CD4-positive, alpha-beta T cell treated with Interleukin-21 for 1 hour (primary cell): ENCODE data around the gene TSPEAR.
A peak's percentile ranks its signal among the peaks of the same experiment; 100 is the strongest.

Experiments used
- DNase-seq: peaks from one replicate; pipeline ENCODE4 v3.0.0-alpha.2; 2020

TSPEAR gene

DNA sequence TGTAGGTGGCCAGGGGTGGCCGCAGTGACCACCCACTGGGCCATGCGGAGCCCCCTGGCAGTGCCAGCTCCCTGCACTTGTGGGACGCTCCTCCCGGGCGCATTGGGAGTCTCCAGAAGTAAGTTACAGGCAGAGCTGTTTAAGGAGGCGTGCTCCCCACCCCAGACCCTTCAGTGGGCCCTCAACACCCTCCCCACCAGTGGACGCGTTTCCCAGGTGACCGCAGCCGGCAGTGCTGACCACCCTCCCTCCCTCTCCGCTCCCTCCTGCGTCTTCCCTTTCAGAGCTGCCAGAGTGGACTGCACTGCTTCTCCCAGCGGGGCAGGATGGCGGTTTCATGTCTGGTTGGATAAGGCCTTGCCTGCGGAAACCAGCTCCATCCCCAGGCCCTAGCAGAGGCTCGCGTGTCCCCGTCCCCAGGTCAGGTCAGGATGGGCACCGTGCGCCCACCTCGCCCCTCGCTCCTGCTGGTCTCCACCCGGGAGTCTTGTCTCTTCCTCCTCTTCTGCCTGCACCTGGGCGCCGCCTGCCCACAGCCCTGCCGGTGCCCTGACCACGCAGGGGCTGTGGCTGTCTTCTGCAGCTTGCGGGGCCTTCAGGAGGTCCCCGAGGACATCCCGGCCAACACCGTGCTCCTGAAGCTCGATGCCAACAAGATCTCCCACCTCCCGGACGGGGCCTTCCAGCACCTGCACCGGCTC is 255.0 kb downstream of the TSPEAR start:
- no peak for DNase-seq

DNA sequence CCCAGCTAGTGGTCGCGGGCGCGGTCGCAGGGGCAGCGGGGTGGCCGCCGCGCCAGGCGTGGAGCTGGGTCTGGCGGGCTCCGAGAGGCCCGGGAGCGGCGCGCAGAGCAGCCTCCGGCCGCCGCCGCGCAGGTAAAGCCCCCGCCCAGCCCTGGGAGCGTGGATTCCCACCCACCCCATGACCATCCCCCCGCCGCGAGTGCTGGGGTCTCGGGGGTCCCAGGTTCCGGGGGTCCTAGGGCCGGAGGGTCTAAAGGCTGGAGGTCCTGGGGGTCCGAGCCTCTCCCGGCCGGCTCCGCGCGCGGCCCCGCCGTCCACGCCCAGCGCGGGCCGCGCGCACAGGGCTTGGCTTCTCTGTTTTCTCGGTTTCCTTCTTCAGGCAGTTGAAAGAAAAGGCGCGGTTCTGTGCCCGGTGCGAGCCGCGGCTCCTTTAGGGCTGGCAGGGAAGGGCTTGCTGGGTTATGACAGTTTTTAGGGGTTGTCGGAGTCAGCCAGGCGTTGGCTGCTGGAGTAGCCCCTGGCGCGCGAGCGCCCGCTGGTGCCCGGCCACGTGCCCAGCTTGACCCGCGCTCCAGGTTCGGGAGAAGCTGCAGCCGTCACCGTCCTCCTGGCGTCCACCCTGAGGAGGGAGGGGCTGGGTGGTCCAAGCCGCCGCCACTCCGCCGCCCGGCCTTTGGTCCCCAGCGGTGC is 255.7 kb downstream of the TSPEAR start:
- DNase-seq: peak; percentile 37

DNA sequence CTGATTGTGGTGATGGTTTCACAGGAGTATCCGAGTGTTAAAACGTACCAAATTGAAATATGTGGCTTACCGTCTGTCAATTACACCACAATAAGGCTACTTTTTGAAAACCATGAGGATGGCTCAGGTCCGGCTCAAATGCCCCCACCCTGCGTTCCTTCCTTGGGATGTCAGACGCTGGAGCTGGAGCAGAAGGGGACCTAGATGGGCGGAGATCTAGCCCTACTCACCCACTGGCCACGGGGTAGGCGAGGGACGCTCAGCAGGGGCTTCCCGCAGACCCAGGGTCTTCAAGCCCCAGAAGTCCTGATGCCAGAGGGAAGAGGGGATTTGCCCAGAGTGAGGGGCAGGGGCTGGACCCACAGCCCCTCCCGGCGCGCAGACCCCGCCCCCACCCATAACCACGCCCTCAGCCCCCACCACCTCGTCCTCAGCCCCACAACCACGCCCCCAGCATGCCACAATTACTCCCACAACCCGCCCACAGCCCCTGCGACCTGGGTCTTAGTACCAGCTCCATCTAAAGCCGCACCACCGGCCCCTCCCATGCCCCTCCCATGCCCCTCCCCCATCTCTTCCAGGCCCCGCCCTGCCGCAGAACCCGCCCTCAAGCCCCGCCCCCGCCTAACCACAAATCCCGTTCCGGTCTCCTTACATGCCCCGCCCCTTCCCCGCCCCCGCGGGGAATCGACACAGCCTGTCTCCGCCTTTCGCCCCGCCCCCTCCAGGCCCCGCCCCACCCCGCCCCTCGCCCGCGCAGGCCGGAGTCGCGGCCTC is 256.4 kb downstream of the TSPEAR start, which contains the start of gene LRRC3:
Gene LRRC3, plus strand, starts transcription at position 764 of the 777 bp plus-strand sequence. CDS start 1,135 bp downstream, outside the sequence.
- peak; percentile 83 for DNase-seq

GRCh38 chr21:44454058-44454457 is 257.3 kb downstream of the TSPEAR start:
- no peak for DNase-seq

- DNase-seq: no peak
These were observed 258.3 kb downstream of the TSPEAR start for GRCh38 chr21:44453120-44453519.

DNA sequence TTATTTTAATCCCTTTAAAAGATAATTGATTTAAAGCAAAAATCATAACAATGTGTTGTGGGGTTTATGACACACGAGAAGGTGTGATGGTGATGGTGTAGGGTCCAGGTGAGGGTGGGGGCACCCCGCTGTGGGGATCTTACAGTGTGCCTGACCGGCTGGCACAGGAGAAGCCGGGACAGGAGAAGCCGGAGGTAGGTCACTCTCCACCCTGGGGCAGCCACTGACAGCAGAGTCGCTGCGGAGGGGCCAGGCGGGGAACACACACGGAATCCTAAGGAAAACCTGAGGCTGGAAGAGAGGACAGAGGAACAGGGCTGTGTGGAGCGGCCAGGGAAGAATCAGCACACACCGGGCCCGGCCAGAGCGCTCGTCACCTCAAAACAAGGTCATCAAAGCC is 260.4 kb downstream of the TSPEAR start:
- DNase-seq: no peak

- no peak for DNase-seq
These were observed 261.0 kb downstream of the TSPEAR start for GRCh38 chr21:44450402-44450801.

DNA sequence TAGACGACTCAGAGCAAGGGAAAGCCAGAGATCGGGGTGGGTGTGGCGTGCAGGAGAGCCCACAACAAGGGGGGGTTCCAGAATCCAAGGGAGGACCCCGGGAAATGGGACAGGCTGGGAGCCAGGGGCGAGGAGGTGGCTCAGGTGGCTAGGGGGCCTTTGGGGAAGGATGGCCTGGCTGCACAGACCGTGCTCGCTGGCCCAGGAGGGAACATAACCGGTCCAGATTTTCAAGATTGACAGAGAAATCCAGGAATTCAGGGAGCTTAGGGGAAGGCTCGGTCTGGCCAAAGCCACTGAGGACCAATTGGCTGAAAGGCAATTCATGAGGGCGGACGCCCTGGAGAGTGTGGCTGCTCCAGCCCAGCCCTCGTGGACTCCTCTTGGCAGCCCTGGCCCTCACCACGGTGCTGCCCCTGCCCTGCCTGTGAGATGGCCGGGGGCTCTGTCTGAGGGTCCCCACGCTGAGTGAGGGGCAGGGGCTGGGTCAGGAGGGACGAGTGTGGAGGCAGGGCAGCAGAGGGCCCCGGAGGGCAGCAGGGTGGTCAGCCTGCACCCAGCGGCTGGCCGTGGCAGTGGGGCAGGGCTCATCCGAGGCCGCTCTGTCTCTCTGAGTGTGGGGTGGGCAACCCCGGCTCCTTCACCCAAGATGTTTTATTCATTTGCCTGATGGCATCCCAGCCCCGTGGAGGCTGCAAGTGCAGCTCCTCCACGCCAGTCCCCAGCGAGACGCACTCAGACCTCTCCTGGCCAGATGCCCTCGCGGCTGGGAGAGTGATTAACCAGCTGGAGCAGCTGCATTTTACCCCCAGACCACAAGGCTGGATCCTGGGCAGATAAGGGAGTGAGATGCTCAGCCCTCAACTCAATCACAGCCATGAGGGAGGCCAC is 261.7 kb downstream of the TSPEAR start:
- no peak for DNase-seq

- no peak for DNase-seq
These were observed 262.7 kb downstream of the TSPEAR start for GRCh38 chr21:44448651-44449131.
